Fibroblast of pulmonary artery (primary cell): ENCODE measurements around the gene SMYD3.

ENCODE experiments used
- DNase-seq: peaks from one replicate; pipeline ENCODE4 v3.0.0-alpha.2; 2010; ENCODE audit warnings: low read depth
- H3K4me3 ChIP-seq: replicated peaks from 2 replicates; pipeline ENCODE4 v1.5.1; 2011; ENCODE audit warnings: low read depth, mild to moderate bottlenecking, control low read depth, low read length, moderate library complexity
- TF ChIP-seq, protein P1 (sequence below): IDR thresholded peaks from 2 replicates; pipeline ENCODE4 v1.5.1; 2011; ENCODE audit warnings: mild to moderate bottlenecking, control low read depth, low read length, inconsistent platforms; ENCODE audit errors: missing control alignments

SMYD3 gene

DNA sequence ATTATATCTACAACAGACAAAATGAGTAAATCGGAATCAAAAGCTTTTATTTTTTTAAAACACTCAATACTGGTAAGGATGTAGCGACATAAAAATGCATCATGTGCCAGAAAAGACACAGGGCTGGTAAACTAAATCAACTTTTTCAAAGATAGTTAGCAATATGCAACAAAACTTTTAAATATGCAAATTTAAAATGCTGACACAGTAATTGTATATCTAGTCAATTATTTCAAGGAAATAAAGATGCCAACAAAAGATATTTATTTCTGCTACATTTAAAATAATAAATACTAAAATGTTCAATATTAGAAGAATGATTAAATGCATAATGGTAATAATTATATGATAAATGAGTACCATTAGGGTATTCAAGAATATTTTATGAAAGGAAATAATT lies 295.1 kb downstream of the SMYD3 start:
- TF ChIP-seq, protein P1, sequence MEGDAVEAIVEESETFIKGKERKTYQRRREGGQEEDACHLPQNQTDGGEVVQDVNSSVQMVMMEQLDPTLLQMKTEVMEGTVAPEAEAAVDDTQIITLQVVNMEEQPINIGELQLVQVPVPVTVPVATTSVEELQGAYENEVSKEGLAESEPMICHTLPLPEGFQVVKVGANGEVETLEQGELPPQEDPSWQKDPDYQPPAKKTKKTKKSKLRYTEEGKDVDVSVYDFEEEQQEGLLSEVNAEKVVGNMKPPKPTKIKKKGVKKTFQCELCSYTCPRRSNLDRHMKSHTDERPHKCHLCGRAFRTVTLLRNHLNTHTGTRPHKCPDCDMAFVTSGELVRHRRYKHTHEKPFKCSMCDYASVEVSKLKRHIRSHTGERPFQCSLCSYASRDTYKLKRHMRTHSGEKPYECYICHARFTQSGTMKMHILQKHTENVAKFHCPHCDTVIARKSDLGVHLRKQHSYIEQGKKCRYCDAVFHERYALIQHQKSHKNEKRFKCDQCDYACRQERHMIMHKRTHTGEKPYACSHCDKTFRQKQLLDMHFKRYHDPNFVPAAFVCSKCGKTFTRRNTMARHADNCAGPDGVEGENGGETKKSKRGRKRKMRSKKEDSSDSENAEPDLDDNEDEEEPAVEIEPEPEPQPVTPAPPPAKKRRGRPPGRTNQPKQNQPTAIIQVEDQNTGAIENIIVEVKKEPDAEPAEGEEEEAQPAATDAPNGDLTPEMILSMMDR = no peak
- DNase-seq = no peak
- H3K4me3 ChIP-seq = no peak overlapping the region

DNA sequence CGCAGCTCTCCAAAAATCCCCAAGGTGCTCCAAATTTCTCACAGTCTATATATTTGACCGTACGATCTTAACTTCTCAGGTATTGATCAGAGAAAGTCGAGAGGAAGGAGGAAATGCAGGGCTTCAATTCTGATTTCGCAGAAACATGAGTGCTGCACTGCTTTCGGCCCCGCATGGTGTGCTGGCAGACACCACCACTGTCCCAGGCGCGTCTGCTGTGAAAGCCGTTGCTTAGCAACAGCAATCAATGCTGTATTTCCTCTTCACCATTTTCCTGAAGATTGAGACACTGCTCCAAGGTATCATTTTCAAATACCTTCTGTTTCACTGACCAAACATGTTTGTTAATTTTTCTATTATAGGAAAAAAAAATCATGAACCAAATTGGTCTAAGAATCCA lies 296.3 kb downstream of the SMYD3 start:
- no peak overlapping the region for H3K4me3 ChIP-seq
- TF ChIP-seq, protein P1 = no peak
- DNase-seq = no peak

DNA sequence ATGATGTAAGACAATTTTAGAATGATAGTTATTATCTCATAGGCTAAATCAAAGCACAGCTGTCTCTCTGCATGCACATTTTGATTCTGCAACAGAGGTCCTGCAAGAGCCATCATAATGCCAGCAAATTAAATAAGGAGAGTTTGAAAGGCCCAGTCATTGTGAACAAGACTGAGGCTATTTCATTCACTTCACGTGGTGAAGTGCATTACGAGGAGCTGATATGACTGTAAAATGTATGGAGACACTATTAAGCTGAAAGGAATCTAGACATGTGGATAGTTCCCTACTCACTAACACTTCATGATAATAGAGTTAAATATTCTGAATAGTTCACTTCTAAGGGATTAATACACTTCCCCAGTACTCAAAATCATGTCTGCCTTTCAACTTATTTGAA lies 299.0 kb downstream of the SMYD3 start:
- H3K4me3 ChIP-seq = no peak overlapping the region
- TF ChIP-seq, protein P1 = no peak
- no peak for DNase-seq

DNA sequence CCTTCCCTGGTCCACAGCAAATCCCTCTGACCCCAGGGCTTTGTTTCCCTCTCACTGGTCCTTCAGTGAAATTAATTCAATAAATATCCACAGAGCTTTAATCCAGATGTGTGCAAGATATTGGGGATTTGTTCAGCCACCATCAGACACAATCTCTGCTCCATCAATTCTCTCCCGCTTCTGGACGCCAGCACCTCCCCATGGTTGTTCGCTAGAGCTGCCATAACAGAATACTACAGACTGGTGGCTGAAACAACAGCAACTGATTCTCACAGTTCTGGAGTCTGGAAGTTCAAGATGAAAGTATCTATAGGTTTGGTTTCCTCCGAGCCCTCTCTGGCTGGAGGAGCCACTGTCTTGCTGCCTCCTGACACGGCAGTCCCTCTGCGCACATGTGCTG lies 303.9 kb downstream of the SMYD3 start:
- H3K4me3 ChIP-seq = no peak overlapping the region
- TF ChIP-seq, protein P1 = no peak
- DNase-seq = no peak

DNA sequence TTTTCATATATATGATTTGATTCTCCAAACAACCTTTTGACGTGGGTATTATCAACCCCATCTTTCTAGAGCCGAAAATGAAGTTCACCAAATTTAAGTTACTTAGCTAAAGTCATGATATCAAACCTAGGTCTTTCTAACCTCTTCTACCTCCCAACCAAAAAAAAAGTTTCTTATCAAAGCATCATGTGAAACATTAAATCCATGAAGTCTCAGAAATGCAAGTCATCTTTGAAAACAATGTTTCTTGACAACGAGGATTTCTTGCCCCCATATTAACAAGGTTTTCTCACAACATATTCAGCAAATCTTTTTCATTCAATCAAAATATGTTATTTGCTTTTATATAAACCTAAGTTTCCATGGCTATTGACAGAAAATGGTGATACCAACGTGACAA lies 306.3 kb downstream of the SMYD3 start:
- TF ChIP-seq, protein P1 = no peak
- no peak for DNase-seq

DNA sequence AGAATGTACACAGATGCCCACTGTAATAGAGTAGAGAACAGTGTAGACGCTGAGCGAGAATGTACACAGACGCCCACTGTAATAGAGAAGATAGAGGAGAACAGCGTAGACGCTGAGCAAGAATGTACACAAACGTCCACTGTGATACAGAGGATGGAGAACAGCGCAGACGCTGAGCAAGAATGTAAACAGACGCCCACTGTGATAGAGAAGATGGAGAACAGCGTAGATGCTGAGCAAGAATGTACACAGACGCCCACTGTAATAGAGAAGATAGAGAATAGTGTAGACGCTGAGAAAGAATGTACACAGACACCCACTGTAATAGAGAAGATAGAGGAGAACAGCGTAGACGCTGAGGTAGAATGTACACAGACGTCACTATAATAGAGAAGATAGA lies 306.9 kb downstream of the SMYD3 start:
- no peak for DNase-seq
- no peak overlapping the region for H3K4me3 ChIP-seq
- TF ChIP-seq, protein P1 = no peak

More for the DNA sequence above, 306.3 kb downstream of the SMYD3 start:
- H3K4me3 ChIP-seq = no peak overlapping the region

DNA sequence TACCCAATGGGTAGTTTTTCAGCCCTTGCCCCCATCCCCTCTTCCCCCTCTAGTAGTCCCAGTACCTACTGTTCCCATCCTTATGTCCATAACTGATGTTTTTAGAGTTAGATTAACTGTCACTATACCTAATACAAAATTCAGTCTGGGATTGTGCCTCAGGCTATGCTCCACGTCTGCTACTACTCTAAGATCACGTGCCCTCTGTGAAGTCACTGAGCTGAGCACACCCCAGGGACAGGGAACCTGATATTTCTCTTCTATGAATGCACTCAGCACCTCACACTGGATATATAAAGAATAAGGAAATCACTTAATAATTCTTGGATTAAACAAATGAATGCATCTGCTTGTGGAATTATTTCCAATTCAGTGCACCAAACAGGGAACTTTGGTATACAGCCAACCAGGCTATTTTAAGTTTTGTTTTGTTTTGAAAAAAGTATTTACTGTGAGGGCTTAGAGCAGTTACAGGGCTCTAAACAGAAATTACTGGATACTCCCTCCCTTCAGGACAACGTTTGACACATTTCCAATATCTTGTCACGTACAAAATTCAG lies 307.9 kb downstream of the SMYD3 start:
- H3K4me3 ChIP-seq = no peak overlapping the region
- DNase-seq = no peak
- TF ChIP-seq, protein P1 = no peak
